ENCODE results near the gene SNAI3.

The SNAI3 gene

GRCh38 chr16:88686439-88687253 lies at the start of gene SNAI3:
Gene SNAI3, minus strand, starts transcription at chr16:88686507. Its CDS starts 101 bp downstream, at chr16:88686406.
- DNase-seq = peak; percentile 78

DNA sequence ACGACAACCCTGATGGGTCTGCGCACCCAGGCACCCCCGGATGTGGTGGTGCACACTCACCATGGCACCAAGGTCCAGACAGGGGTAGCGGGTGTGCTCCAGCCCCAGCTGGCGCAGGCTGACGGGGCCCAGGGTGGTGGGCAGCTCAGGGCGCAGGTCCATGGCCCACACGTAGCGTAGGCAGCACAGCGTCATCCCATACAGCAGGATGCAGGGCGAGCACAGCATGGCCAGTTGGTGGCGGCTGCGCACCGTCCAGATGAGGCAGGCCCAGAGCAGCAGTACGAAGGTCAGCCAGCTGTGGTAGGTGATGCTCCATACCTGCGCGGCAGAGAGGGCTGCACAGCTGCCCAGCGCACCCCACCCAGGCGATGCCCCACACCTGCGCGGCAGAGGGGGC lies 49.8 kb upstream of the SNAI3 start:
- no peak for DNase-seq

DNA sequence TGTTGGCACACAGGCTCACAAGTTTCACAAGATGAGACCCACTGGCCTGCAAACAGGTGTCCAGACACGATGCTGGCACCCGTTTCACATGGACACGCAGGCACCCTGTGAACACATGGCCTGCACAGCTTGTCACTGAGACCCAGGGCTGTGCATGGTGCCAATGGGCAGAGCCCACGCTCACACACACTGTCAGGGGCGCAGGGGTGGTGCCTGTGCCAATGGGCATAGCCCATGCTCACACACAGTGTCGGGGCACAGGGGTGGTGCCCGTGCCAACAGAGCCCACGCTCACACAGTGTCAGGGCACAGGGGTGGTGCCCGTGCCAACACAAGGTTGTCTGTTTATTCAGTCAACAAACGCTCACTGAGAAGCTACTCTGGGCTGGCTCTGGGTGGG lies 49.3 kb upstream of the SNAI3 start:
- DNase-seq = no peak

DNA sequence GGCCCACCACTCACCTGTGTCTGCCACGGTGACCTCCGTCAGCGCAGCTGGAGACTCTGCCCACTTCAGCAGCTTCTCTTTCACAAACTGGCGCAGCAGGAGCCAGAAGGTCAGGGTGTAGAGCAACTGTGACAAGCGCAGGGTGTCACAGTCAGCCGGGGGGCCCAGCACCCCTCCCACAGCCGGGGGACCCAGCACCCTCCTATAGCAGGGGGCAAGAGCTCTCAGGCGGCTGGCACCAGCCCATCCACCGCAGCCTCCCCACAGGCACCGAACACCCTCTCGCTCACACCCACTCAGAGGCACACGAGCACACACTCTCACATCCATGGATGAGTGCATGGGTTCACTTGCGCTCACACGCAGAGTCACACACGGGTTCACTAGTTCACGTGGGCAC lies 48.8 kb upstream of the SNAI3 start:
- DNase-seq = no peak

- DNase-seq = no peak
Measured at GRCh38 chr16:88734361-88734728, 48.0 kb upstream of the SNAI3 start.

DNA sequence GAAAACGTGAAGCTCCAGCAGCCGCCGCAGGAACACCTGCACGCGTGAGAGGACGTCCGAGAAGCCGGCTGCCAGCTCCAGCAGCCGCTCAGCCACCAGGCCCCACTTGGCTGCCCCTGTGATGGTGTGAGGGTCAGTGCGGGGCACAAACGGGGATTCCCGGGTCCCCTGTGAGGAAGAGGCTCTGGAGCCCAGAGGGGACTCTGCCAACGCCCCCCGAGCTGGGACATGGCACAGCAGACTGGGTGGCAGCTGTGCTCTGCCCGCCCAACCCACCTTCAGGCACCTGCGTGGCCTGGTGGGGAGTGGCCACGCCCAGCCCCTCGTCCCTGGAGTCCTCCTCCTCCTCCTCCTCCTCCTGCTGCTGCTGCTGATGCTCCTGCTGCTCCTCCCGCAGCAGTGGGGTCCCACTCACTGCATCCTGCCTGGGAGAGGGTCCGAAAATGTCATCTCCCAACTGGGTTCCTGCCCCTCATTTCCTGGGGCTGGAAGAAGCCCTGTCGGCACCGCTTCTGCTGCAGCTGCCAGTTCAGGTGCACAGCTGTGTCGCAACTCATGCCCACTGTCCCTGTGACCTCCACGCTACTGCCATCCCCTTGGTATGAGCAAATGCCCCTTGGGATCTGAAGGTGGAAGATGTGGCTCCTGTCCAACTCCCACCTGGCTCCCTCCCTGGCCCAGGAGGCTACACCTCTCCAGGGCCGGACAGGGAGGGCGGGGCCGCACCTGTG lies 47.5 kb upstream of the SNAI3 start:
- no peak for DNase-seq

DNA sequence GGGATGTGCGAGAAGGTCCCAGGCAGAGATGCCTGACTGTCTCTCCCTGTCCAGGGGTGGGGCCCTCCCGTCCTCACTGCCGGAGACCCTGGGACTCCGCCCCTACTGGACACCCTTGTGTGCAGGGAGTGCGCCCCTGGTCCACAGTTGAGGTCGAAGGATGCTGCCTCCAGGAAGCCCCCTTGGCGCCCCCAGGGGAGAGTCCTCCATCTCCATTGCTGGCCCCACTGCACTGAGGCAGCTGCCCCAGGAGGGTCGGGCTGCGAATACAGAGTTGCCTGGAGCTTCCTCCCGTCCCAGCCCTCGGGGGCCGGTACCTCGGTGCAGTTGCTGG lies 46.6 kb upstream of the SNAI3 start:
- DNase-seq = no peak

DNA sequence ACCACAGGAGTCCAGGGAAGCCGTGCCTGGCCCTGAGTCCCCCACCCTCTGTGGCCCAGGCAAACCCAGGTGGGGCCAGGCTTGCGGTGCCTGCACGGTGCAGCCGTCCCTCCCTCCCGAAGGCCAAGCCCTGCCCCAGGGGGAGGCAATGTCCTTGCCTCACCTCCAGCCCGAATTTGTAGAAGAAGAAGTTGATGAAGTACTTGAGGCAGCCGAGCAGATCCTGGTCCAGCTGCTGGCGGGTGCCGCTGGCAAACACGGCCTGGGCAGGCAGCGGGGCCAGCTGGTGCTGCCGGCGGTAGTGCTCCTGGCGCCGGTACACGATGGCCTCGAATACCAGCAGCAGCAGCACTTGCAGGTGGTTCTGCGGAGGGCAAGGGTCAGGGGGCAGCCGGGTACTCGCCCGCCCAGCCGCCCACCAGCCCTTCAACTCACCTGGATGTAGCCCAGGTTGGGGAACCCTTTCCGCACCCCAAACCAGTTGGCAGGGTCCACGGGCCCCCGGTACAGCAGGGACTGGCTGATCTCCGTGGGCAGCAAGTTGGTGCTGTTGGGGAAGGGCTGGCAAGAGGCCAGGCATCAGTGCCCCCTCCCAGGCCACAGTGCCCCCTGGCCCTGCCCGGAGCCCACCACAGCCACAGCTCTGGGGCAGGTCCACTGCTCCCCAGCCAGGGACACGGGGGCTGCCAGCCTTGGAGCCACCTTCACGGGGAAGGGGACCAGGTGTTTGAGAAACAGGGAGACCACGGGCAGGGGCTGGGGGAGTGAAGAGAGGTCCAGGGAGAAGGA lies 46.1 kb upstream of the SNAI3 start:
- DNase-seq = no peak

- DNase-seq = no peak
Measured at GRCh38 chr16:88731699-88732098, 45.4 kb upstream of the SNAI3 start.

DNA sequence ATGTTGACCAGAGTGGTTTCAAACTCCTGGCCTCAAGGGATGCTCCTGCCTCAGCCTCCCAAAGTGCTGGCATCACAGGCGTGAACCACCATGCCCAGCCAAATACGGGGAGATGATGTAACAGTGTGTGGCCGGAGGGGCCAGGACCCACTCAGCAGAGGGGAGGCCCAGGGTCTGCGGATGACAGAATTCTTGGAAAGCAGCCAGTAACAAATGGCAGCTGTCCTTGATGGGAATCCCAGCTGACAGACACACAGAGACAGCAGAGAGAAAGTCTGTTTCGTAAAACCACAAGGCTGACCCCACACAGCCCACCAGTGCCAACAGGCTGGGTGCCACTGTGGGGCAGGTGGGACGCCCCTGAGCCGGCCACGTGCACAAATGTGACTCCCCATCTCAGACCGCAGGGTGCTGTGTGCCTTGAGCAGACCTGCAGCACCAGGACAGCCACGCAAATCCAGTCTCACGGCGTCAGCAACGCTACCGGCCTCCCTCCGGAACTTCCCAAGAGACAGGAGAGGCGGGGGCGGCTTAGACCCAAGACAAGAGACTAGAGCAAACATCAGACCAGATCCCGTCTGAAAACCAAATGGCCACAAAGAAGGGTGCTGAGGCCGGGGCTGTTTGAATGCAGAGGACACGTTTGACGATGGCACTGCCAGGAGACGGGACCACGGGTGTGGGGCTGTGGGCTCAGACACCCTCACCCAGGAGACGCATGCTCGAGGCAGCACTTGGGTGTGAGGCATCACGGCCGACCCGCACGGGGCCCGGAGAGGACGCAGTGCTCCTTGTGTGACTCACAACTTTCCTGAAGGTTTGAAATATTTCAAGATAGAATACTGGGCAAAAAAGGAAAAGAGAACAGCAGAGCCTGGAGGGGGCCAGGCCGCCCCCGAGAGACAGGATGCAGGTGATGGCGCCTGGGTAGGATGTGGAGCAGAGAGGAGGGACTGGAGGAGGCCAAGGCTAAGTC lies 44.6 kb upstream of the SNAI3 start:
- peak; percentile 64 for DNase-seq

GRCh38 chr16:88727871-88728270 lies 41.6 kb upstream of the SNAI3 start:
- DNase-seq = peak; percentile 67

DNA sequence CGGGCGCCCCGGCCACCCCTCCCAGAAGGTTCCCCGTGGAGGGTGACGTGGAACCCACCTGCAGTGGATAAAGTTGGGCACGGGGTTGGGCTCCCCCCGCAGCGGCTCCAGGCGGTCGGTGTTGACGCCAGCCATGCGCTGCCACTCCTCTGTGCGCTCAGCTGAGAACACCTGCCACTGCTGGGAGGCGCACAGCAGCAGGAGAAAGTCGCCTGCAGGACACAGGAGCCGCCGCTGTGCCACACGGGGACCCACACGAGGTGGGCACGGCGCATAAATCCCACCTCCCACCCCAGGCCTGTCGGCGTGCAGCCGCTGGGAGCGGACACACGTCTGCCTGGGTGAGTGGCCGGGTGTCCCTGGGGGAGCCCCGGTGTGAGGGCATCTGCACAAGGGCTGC lies 40.7 kb upstream of the SNAI3 start:
- DNase-seq = no peak

- DNase-seq = no peak
Measured at GRCh38 chr16:88726408-88726749, 40.1 kb upstream of the SNAI3 start.

DNA sequence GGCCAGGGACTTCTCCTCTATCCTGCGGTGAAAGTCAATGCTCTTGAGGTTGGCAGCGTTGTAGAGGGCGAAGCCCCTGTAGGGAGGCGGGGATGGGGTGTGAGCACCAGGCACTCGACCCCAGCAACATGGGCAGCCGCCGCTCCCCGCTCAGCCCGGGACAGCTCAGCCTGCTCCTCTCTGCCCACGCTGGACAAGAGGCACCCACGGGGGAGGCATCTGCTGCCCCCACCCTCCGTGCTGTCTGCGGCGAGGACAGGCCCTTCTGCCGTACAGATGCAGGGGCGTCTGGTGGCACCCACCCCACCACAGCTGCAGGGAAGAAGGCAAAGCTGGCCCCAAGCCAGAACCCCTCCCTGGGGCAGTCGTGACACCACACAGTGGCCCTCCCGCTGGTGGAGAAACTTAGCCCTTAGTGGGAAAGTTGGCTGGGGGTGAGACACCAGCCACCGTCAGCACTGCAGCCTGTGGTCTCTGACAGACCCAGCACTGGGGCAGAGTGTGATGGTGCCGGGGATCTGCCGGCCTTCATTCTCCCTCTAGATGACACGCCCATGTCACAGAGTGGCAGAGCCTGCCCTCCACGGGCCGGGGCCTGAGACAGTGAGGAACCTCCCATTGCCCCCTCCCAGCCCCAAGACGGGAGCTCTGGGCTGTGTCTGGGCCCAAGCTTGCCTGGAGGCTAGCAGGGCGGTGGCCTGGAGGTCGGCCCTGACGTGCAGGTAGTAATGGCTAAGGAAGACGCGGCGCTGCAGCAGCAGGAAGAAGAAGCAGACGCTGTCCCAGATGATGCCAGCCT lies 39.5 kb upstream of the SNAI3 start:
- no peak for DNase-seq

GRCh38 chr16:88724855-88725555 lies 38.7 kb upstream of the SNAI3 start:
- no peak for DNase-seq

- DNase-seq = no peak
Measured at GRCh38 chr16:88723911-88724310, 37.6 kb upstream of the SNAI3 start.

DNA sequence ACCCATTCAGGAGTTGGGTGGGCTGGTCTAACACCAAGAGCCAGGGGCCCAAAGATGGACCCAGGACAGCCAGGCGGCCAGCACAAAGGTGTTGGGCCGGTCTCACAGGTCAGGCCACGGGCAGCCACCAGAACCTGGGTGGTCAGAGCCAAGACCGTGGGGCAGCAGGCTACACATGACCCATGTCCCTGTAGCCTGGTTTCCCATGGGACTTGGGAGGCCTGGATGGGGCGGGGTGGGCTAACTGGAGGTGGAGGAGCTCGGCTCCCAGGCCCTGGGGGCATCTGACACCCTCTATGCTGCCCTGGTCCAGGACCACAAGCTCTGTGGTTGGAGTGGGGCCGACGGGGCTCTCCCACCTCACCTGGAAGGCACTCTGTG lies 37.2 kb upstream of the SNAI3 start:
- no peak for DNase-seq

- DNase-seq = no peak
Measured at GRCh38 chr16:88722784-88723506, 36.6 kb upstream of the SNAI3 start.

DNA sequence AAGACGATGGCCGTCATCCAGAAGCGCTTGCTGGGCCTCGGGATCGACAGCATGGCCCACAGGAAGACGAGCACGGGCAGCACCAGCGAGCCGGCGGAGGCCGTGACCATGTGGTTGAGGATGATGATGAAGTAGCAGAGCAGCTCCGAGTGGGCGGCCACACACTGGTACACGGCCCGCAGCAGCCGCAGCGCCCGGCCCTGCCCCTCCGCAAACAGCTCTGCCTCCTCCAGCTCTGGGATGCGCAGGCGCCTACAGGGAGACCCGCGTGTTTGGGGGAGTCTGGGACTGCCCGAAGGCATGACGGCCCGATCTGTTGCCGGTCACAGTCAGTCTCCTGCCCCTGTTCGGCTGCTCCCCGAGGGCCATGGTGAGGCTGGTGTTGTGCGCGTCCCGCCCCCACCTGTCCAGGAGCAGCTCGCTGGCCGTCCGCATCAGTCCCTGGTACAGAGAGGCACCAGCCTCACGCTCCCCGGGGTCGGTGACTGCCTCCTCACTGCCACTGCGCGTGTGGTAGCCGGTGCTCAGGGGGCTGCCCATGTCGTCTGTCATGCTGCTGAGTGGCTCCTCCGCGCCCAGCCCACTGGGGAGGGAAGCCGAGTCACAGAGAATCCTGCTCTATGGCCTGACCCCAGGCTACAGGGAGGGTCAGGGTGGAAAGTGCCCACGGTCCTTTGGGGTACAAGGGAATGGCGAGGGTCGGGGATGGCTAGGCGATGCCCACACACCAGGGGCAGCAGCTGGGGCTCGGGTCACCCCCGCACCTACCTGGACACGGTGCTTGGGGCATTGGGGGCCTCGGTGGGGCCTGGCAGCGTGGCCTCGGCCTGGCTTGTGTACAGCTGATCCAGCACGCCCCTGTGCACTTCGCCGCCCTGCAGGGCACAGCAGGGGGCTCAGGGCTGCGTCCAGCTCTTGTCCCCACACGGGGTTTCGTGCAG lies 35.8 kb upstream of the SNAI3 start:
- no peak for DNase-seq

Measured in retina (tissue), 1 donor.